K562 (cell line): Measurements from ENCODE around the gene COL8A2. TPM values are rescaled to one million over a fixed set of nuclear protein-coding genes. Genes with fewer than 3 reads are reported as not detected.
A peak's percentile ranks its signal among the peaks of the same experiment; 100 is the strongest.

Experiments used
- ADNP ChIP-seq: fragments of 200-800 bp; sonication (Bioruptor generic); IDR thresholded peaks from 2 replicates; pipeline ENCODE4 v1.6.1; 2016; ENCODE audit warnings: missing genetic modification characterization, missing compliant biosample characterization
- ATF1 ChIP-seq, 2 experiments: fragments of 450-650 bp in 1 of 2; IDR thresholded peaks; 2 replicates each; pipeline ENCODE4 v1.6.1; 2016; ENCODE audit warnings: missing compliant biosample characterization in 1 of 2, missing genetic modification characterization in 1 of 2
- BRF1 ChIP-seq: IDR thresholded peaks from 3 replicates; pipeline ENCODE4 v1.6.1; 2011; ENCODE audit warnings: borderline replicate concordance, mild to moderate bottlenecking; ENCODE audit not compliant: insufficient read length; ENCODE audit errors: extremely low read depth
- COPS2 ChIP-seq: fragments of 450-650 bp; conservative IDR thresholded peaks from 2 replicates; pipeline ENCODE4 v1.6.1; 2016; ENCODE audit warnings: mild to moderate bottlenecking, moderate library complexity
- DPF2 ChIP-seq: fragments of 450-650 bp; IDR thresholded peaks from 2 replicates; pipeline ENCODE4 v1.6.1; 2016
- EHMT2 ChIP-seq: fragments of 450-650 bp; IDR thresholded peaks from 2 replicates; pipeline ENCODE4 v1.6.1; 2018; ENCODE audit warnings: antibody characterized with exemption
- EP400 ChIP-seq: fragments of 450-650 bp; IDR thresholded peaks from 2 replicates; pipeline ENCODE4 v1.6.1; 2017; ENCODE audit warnings: antibody characterized with exemption, mild to moderate bottlenecking, moderate library complexity
- JUNB ChIP-seq: fragments of 450-650 bp; formaldehyde crosslinking; conservative IDR thresholded peaks from 2 replicates; pipeline ENCODE4 v1.4.0; 2020; ENCODE audit warnings: mild to moderate bottlenecking
- KAT2B ChIP-seq: IDR thresholded peaks from one replicate; pipeline ENCODE4 v1.6.1; 2012; ENCODE audit warnings: low read depth, mild to moderate bottlenecking, control low read depth, inconsistent platforms, low read length, moderate library complexity
- PHTF2 ChIP-seq: fragments of 250-450 bp; sonication (Bioruptor Pico); IDR thresholded peaks from 2 replicates; pipeline ENCODE4 v1.5.0; 2021; ENCODE audit warnings: mild to moderate bottlenecking
- PML ChIP-seq: IDR thresholded peaks from 2 replicates; pipeline ENCODE4 v1.6.1; 2012; ENCODE audit warnings: low read length, inconsistent platforms
- POLR2AphosphoS5 ChIP-seq: IDR thresholded peaks from 2 replicates; pipeline ENCODE4 v1.6.1; 2011; ENCODE audit warnings: mild to moderate bottlenecking, low read depth, low read length, moderate library complexity; ENCODE audit not compliant: control insufficient read depth, insufficient read depth
- RBM25 ChIP-seq: fragments of 200-400 bp; formaldehyde crosslinking; IDR thresholded peaks from 2 replicates; pipeline ENCODE4 v1.6.1; 2018; ENCODE audit warnings: low read length, low read depth, moderate library complexity; ENCODE audit not compliant: severe bottlenecking
- SAP30 ChIP-seq: fragments of 200-600 bp; sonication (generic); IDR thresholded peaks from 2 replicates; pipeline ENCODE4 v1.6.1; 2012; ENCODE audit warnings: borderline replicate concordance, low read depth, mild to moderate bottlenecking, moderate library complexity, low read length, control low read depth, inconsistent platforms; ENCODE audit not compliant: insufficient read depth, poor library complexity, severe bottlenecking
- SMAD1 ChIP-seq: fragments of 150-350 bp; IDR thresholded peaks from 2 replicates; pipeline ENCODE4 v1.6.1; 2014; ENCODE audit warnings: low read length, low read depth; ENCODE audit not compliant: partially characterized antibody
- SUPT5H ChIP-seq: fragments of 450-650 bp; IDR thresholded peaks from 2 replicates; pipeline ENCODE4 v1.6.1; 2016
- TAF1 ChIP-seq: IDR thresholded peaks from 2 replicates; pipeline ENCODE4 v1.6.1; 2011; ENCODE audit warnings: mild to moderate bottlenecking, low read length, moderate library complexity; ENCODE audit not compliant: insufficient read depth, control insufficient read depth, severe bottlenecking; ENCODE audit errors: extremely low read depth
- ZKSCAN3 ChIP-seq: fragments of 250-450 bp; sonication (Bioruptor Pico); IDR thresholded peaks from 2 replicates; pipeline ENCODE4 v1.4.0; 2020
- ZNF398 ChIP-seq: fragments of 250-450 bp; sonication (Bioruptor Pico); IDR thresholded peaks from 2 replicates; pipeline ENCODE4 v1.8.0; 2021; ENCODE audit warnings: moderate library complexity, mild to moderate bottlenecking, inconsistent platforms
- ZNF740 ChIP-seq, 3 experiments: fragments of 200-800 bp in 1 of 3; sonication (Bioruptor generic) in 1 of 3; sonication (generic) in 1 of 3; formaldehyde crosslinking in 1 of 3; IDR thresholded peaks; 2 replicates each; pipeline versions ENCODE4 v1.6.1 to v1.8.0; 2016 to 2022; ENCODE audit warnings: mild to moderate bottlenecking in 2 of 3, missing compliant biosample characterization in 2 of 3, missing genetic modification characterization in 2 of 3, missing genetic modification reagents in 1 of 3
- ZNF75A ChIP-seq: fragments of 450-650 bp; formaldehyde crosslinking; IDR thresholded peaks from 2 replicates; pipeline ENCODE4 v1.4.0; 2020; ENCODE audit warnings: mild to moderate bottlenecking
- ZNF79 ChIP-seq: fragments of 250-450 bp; sonication (Bioruptor Pico); IDR thresholded peaks from 2 replicates; pipeline ENCODE4 v1.4.0; 2020; ENCODE audit warnings: low read depth, mild to moderate bottlenecking, moderate library complexity
- polyA plus RNA-seq, 8 experiments: library from polyadenylated mRNA; depleted of rRNA in 4 of 8; stranded (reverse) in 5 of 8; unstranded in 3 of 8; fragments of >200 nt; fragmentation: Nextera tagmentation in 2 of 8; fragmentation: Illumina TruSeq in 1 of 8; extraction: Ambion mirVana in 2 of 8; extraction: Trizol in 1 of 8; gene quantifications; 2 replicates each; pipeline versions ENCODE4 v1.2.1 to v1.2.3, GENCODE V29; 2011 to 2014; ENCODE audit warnings: inconsistent platforms in 1 of 8, missing spikeins in 1 of 8
- total RNA-seq, 7 experiments: library from RNA; depleted of rRNA in 6 of 7; stranded (reverse); fragments of >200 nt in 6 of 7; fragmentation: Illumina TruSeq in 2 of 7; extraction: Trizol in 2 of 7; gene quantifications; 2 replicates each; pipeline versions ENCODE4 v1.2.1 to v1.2.3, GENCODE V29; 2011 to 2021; ENCODE audit warnings: low replicate concordance in 1 of 7

COL8A2 gene
- total and polyA plus RNA-seq, 9 of the 15 experiments (the other 6 are each of a cell fraction or from before 2014, with no cell fraction given), result 0.03 to 0.14 (median 0.04) TPM; not detected in 5

DNA sequence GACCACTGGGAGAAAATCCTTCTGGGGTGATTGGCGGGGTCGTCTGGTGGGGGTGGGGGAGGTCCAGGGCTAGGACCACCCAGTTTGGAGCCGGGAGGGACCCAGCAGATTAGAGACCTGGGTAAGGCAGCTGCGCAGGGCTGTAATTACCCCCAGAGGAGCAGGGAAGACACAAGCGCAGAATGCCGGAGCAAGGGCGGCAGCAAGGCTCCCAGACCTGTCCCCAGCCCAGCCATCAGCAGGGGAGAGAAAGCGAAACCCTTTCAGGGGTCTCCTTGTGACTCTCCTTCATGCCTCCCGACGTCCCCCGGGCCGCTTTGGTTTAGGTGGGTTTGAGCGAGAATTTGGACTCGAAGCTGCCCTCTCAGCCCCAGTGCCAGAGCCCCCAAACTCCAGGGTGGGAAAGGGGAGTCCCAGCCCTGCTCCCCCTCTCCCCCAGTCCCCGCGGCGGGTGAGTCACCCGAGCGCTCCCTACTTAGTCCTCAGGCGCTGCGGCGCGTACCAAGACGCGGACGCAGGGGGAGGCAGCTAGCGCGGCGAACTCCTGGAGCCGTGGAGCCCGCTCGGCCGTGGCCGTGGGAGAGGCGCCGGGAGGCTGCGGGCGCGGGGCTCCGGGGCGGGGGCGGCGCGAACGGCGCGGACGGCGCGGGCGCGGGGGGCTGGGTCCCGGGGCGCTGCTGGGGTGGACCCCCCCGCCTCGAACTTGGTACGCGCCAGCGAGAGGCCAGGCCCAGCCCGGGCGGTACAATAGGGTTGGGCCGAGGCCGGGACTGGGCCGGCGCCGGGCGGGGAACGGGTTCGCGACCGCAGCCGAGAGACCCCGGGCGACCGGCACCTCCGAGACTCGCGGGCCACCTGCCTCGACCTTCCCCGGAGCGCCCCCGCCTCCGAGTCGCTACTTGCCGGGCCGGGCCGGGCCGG, 30.6 kb upstream of the COL8A2 start, which contains the start of gene MAP7D1 (continued):
- peak; percentile 68 for TF ChIP-seq TAF1
- TF ChIP-seq BRF1, result no peak
- peak; percentile 90 for TF ChIP-seq SUPT5H
- no peak for TF ChIP-seq SAP30
- TF ChIP-seq ZNF75A, result no peak
- TF ChIP-seq ZKSCAN3 (CRISPR knock-in tag), result no peak
- peak; percentile 96 for TF ChIP-seq DPF2
- TF ChIP-seq ATF1 (CRISPR knock-in tag; IDR thresholded peaks at IDR 0.05), result no peak
- no peak for TF ChIP-seq ATF1 (tag; IDR thresholded peaks at IDR 0.05)
- TF ChIP-seq SMAD1, result peak; percentile 49
- TF ChIP-seq PHTF2 (CRISPR knock-in tag), result peak; percentile 30; the same call in 1 of the 2 replicates
- peak; percentile 42 for TF ChIP-seq RBM25
- TF ChIP-seq POLR2AphosphoS5, result peak; percentile 77
- TF ChIP-seq ZNF79, result no peak
- TF ChIP-seq PML, result peak; percentile 66; the same call in 1 of the 2 replicates
- no peak for TF ChIP-seq EHMT2
- no peak for TF ChIP-seq ZNF398
- TF ChIP-seq KAT2B, result no peak
- TF ChIP-seq COPS2, result no peak
- peak; percentile 93 for TF ChIP-seq JUNB (CRISPR knock-in tag)
- no peak for TF ChIP-seq ADNP (tag)
- peak; percentile 75 for TF ChIP-seq ZNF740 (CRISPR knock-in tag; IDR thresholded peaks at IDR 0.05)
- TF ChIP-seq ZNF740 (tag; IDR thresholded peaks at IDR 0.05), result peak in 1 of 2 experiments; percentile 84; a peak in 2 of 4 replicates
- peak; percentile 52 for TF ChIP-seq EP400
